HG03571 (cell line): ENCODE results near the gene HADHA.

Experiments used
- ATAC-seq: cut with Tn5 transposase; IDR thresholded peaks from one replicate; pipeline ENCODE4 v1.9.1; 2021; ENCODE audit not compliant: unreplicated experiment

Gene HADHA

DNA sequence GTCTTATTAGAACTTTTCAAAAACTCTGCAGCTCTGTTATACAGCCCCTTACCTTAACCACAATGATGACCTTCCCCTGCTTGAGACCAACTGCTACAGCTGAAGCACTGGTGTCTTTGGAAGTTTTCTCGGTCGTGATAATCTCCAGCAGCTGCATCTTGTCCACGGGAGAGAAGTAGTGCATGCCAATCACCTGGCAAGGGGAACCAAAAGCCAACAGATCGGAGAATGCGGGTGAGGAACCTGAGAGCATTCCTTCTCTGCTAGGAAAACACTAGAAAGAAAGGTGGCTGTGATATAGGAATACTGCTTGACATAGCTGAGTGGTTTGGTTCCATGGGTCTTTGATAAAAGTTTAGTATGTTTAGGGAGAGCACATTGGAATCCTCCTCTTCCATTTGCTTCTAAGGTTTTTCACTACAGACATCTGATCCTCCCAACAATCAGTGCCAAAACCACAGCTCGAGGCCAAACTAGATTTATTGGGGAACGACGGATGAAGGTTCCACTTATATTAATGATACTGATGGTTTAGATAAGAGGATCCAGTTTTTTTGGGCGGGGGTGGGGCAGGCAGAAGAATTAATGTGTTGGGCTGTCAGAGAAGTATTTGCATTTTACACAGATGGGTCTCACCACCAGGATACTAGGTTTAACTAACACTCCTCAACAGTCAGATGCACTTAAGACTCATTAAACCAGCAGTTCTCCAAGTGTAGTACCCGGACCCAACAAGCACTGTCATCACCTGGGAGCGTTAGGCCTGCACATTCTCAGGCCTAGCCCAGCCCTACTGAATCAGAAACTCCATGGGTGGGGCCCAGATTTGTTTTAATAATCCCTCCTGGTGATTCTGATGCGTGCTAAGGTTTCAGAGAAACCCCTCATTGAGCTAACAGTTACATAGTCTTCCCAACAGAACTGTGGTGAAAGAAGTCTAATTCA, 49.1 kb downstream of the HADHA start:
- no peak for ATAC-seq

DNA sequence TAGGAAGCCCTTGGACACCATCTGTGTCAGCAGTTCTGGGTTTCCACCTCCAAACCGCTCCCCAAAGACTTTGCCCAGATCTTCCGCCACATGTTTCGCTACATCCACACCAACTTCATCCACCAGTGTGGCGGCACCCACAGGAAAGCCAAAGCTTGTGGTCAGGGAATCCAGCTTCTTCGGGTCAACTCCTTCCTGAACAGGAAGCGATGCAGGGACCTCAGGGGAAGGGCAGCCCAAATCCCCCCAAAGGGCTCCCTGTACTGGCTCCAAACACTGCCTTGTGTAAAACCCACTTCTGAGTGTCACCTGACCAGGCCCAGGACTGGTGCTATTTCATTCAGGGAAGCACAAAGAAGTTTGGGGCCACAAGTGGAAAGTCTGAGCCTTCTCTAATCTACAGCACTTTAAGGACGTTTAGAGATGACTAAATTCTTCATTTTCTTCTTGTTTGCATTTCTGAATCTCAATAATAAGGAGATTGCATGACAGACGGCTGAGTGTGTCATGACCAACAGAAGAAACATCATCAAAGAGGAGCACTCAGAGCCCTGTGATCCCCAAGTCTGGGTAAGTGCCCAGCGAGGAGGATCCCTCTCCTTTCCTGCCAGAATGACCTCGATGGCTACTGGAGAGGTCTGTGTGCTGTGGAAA, 50.7 kb downstream of the HADHA start:
- ATAC-seq, result no peak

- ATAC-seq, result no peak
These were observed 52.9 kb downstream of the HADHA start for GRCh38 chr2:26191316-26192159.

DNA sequence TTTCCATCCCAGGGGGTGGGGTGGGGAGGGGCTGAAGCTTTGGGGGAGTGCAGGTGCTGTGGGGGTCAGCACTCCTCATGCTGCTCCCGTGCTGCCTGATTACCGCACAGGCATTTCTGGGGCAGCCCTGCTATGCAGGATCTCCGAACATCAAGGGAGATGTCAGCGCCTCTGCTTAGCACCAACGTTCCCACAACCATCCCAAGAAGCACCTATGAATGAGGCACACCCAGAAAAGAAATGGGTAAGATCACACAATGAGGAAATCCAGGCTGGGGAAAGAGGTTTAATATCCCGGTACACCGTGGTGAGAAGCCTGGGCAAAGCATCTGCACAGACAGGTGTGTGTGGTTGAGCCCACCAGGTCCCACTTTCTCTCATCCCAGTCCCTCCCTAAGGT, 54.1 kb downstream of the HADHA start:
- ATAC-seq, result no peak

DNA sequence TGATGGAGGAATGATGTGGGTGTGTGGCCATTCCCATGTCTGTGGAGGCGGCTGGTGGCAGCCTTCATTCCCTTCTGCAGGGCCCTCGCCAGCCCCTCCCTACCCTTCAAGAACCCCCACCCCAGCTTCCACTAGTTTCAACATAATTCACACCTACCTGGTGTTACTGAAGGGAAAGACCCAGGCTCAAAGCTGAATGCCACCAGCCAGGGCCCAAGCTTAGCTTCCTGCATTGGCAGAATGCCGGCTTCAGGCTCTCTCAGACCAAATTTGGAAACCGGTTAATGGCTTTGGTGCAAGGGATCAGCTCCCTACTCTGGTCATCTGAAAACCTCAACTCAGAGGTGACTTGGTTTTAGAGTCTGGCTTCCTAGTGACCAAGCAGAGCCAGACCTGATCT, 54.7 kb downstream of the HADHA start:
- ATAC-seq, result no peak

DNA sequence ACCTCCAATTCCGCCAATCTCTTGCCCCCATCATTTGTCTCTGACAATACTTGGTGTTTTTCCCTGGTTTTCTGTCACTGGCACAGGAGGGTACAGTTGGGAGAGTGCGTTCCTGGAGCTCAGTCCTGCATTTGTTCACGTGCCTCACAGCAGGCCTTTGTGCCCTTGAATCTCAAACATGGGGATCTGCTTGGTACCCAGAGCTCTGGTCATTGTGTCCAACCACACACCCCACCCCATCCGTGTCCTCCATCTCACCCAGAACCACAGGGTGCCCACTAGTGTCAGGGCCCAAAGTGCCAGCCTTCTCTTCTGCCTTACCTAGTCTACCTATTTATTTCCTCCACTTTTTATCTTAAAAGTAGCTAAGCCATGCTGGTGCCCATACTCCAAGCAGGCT, 55.3 kb downstream of the HADHA start:
- no peak for ATAC-seq

GRCh38 chr2:26187537-26188104, 56.8 kb downstream of the HADHA start:
- no peak for ATAC-seq

GRCh38 chr2:26187114-26187513, 57.3 kb downstream of the HADHA start:
- no peak for ATAC-seq

DNA sequence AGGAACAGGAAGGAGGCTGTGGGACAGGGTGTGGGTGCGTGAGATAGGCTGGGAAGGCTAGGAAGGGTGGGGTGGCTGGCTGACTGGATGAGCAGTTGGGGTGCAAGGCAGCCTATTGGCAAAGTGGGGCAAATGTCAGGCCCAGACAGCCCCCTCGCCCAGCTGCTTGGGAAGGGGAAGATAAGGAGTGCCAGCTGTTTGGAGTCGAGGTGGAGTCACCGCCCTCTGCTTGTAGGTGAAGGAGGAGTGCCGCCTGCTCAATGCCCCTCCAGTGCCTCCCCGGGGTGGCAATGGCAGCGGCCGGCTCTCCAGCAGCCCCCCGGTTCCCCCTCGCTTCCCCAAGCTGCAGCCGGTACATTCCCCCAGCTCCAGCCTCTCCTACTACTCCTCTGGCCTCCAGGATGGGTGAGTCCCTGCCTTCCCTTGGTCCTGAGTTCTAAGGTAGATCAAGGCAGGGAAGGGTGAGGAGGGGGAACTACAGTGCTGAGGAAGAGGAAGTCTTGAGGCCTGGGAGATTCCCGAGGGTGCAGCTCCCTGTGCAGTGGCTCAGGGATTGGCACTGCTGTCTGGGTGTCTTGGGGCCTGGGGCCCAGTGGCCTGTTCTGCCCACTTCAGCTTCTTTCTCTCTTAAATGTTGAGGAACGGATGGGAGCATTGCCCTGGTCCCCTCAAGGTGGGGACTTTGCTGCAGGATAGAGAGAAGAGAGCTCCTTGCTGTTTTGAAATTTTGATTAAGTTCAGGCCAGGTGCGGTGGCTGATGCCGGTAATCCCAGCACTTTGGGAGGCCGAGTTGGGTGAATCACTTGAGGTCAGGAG, 58.3 kb downstream of the HADHA start:
- no peak for ATAC-seq

GRCh38 chr2:26185304-26185928, 59.0 kb downstream of the HADHA start:
- ATAC-seq, result no peak

DNA sequence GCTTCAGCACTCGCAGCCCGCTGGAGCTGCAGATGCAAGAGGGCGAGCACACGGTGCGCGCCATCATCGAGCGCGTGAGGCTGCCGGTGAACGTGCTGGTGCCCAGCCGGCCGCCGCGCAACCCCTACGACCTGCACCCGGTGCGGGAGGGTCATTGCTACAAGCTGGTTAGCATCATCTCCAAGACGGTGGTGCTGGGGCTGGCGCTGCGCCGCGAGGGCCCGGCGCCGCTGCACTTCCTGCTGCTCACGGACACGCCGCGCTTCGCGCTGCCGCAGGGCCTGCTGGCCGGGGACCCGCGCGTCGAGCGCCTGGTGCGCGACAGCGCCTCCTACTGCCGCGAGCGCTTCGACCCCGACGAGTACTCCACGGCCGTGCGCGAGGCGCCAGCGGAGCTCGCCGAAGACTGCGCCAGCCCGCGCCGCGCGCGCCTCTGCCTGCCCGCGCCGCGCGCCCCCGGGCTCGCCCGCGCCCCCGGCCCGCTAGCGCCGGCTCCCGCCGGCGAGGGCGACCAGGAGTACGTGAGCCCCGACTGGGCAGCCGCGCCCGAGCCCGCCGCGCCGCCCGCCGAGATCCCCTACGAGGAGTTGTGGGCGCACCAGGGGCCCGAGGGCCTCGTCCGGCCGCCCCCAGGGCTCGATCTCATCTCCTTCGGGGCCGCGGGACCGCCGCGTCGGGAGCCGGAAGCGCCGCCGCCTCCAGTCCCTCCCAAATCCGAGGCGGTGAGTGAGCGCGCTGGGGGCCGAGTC, 59.7 kb downstream of the HADHA start:
- ATAC-seq, result peak; percentile 75

DNA sequence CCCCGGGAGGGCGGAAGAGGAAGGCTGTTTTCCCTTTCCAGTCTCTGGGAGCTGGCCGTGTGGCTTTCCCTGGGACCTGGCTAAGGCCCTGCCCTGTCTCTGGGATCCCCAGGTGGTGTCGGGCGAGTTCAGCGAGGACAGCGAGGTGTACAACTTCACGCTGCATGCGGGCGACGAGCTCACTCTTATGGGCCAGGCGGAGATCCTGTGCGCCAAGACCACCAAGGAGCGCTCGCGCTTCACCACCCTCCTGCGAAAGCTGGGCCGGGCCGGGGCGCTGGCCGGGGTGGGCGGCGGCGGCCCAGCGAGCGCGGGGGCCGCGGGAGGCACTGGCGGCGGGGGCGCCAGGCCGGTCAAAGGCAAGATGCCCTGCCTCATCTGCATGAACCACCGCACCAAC, 60.3 kb downstream of the HADHA start:
- no peak for ATAC-seq

DNA sequence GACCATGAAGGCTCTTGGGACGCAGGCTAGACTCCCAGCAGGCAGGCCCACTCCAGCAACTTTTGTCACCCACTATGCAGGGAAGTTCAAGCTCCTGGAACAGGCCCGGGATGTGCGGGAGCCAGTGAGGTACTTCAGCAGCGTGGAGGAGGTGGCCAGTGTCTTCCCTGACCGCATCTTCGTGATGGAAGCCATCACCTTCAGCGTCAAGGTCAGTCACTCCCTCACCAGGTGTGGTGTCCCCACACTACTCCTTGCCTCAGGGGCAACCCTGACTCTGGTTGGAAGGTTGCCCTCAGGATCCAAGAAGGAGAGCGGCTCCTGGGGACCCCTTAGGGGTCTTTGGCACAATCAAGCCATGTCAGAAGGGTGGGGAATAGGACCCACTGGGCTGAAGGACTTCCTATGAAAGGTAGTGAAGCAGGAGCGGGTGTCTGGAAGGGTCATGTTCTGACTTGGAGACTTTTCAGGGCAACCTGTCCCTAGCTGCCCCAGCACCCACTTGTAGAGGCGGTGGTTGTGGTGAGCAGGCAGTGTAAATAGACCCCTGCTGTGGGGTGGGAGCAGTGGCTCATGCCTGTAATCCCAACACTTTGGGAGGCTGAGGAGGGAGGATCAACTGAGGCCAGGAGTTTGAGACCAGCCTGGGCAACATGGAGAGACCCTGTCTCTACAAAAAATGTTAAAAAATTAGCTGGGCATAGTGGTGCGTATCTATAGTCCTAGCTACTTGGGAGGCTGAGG, 61.4 kb downstream of the HADHA start:
- ATAC-seq, result no peak

- no peak for ATAC-seq
These were observed 62.0 kb downstream of the HADHA start for GRCh38 chr2:26182441-26182840.

- no peak for ATAC-seq
These were observed 65.0 kb downstream of the HADHA start for GRCh38 chr2:26179446-26179913.

GRCh38 chr2:26178746-26179436, 65.5 kb downstream of the HADHA start:
- ATAC-seq, result no peak

- no peak for ATAC-seq
These were observed 66.2 kb downstream of the HADHA start for GRCh38 chr2:26178246-26178645.

DNA sequence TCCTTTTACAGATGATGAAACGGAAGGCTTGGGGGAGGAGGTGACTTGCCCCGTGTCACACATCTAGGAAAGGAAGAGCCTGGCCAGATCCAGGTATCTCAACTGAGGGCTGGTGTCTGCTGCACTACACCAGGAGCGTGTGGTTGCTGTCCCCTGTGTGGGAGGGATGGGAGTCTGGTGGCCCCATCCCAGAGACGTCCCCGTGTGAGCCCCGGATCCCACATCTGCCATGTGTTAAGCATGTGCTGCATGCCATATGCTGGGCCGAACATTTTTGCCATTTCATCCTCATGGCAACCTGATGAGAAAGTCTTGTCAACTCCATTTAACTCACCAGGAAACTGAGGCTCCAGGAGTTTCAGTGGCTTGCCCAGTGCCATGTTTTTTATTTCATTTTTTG, 67.3 kb downstream of the HADHA start:
- no peak for ATAC-seq
